SJCRH30 (cell line): Measurements from ENCODE around the gene SF3B4. TPM values are rescaled to one million over a fixed set of nuclear protein-coding genes. Genes with fewer than 3 reads are reported as not detected.
A peak's percentile ranks its signal among the peaks of the same experiment; 100 is the strongest.
"Not testable (repeated sequence)": the region's sequence is repeated elsewhere in the genome, so short reads cannot be mapped to it uniquely, and the experiment has no call there.

Experiments used
- DNase-seq, 2 experiments: peaks; one replicate each; pipeline ENCODE4 v3.0.0-alpha.2; 2015 to 2020
- H3K27ac ChIP-seq: fragments of 250-450 bp; sonication (Bioruptor Pico); 2 replicates; pipeline ENCODE4 v1.5.1; 2020; ENCODE audit warnings: mild to moderate bottlenecking, moderate library complexity
- H3K27me3 ChIP-seq: fragments of 250-450 bp; sonication (Bioruptor Pico); 2 replicates; pipeline ENCODE4 v1.5.1; 2020; ENCODE audit warnings: mild to moderate bottlenecking, moderate library complexity
- H3K36me3 ChIP-seq: fragments of 250-450 bp; sonication (Bioruptor Pico); 2 replicates; pipeline ENCODE4 v1.5.1; 2020; ENCODE audit warnings: mild to moderate bottlenecking, moderate library complexity
- H3K4me1 ChIP-seq: fragments of 250-450 bp; sonication (Bioruptor Pico); 2 replicates; pipeline ENCODE4 v1.5.1; 2020; ENCODE audit warnings: mild to moderate bottlenecking, moderate library complexity
- H3K4me3 ChIP-seq: fragments of 250-450 bp; sonication (Bioruptor Pico); 2 replicates; pipeline ENCODE4 v1.5.1; 2020; ENCODE audit warnings: mild to moderate bottlenecking, moderate library complexity
- H3K9me3 ChIP-seq: fragments of 250-450 bp; sonication (Bioruptor Pico); replicated peaks from 2 replicates; pipeline ENCODE4 v1.5.1; 2020; ENCODE audit warnings: mild to moderate bottlenecking, moderate library complexity
- total RNA-seq: library from RNA; depleted of rRNA; stranded (reverse); fragments of >200 nt; shearing (Covaris generic); gene quantifications from 2 replicates; pipeline ENCODE4 v1.2.3, GENCODE V29; 2014

Gene SF3B4
- total RNA-seq, 1 experiment from 2014 or later = 32.6 TPM

- Histone ChIP-seq H3K27ac (no peak overlapping the region), H3K36me3 (no peaks in the 10 kb centered on the region), H3K4me3 (no peak overlapping the region), H3K4me1 (peaks cover 20% of the 10 kb centered on the region), H3K9me3 (no peaks in the 10 kb centered on the region), H3K27me3 (no peaks in the 10 kb centered on the region)
- no peak for DNase-seq
These were observed 12.8 kb upstream of the SF3B4 start for GRCh38 chr1:149940427-149940826.

GRCh38 chr1:149938668-149939003 is 11.0 kb upstream of the SF3B4 start:
- H3K27me3 ChIP-seq, DNase-seq, H3K27ac ChIP-seq, H3K9me3 ChIP-seq, H3K36me3 ChIP-seq: not testable (repeated sequence)
- Histone ChIP-seq H3K4me1 (peaks cover 20% of the 10 kb centered on the region), H3K4me3 (peak overlapping the region; percentile 29)

- Histone ChIP-seq H3K4me1 (peaks cover 20% of the 10 kb centered on the region), H3K36me3 (no peaks in the 10 kb centered on the region), H3K9me3 (no peaks in the 10 kb centered on the region), H3K4me3 (no peak overlapping the region), H3K27ac (no peak overlapping the region), H3K27me3 (no peaks in the 10 kb centered on the region)
- DNase-seq = no peak
These were observed 10.2 kb upstream of the SF3B4 start for GRCh38 chr1:149937759-149938158.

GRCh38 chr1:149936992-149937705 is 9.5 kb upstream of the SF3B4 start:
- H3K4me1 ChIP-seq = peaks cover 20% of the 10 kb centered on the region
- H3K36me3 ChIP-seq = no peaks in the 10 kb centered on the region
- H3K27me3 ChIP-seq = no peaks in the 10 kb centered on the region
- peak overlapping the region; percentile 61 for H3K4me3 ChIP-seq
- peak in 1 of 2 experiments; percentile 30 for DNase-seq
- no peaks in the 10 kb centered on the region for H3K9me3 ChIP-seq
- H3K27ac ChIP-seq = peak overlapping the region; percentile 18; the same call in 1 of the 2 replicates

- peak within 1 kb of the TSS; percentile 61 for H3K4me3 ChIP-seq
- H3K27ac ChIP-seq = peak within 1 kb of the TSS; percentile 18; the same call in 1 of the 2 replicates
- peak; percentile 24 to 54 for DNase-seq
- H3K9me3 ChIP-seq = no peaks in the 10 kb centered on the region
- H3K36me3 ChIP-seq = no peaks in the 10 kb centered on the region
- peaks cover 20% of the 10 kb centered on the region for H3K4me1 ChIP-seq
- H3K27me3 ChIP-seq = no peaks in the 10 kb centered on the region
These were observed 8.8 kb upstream of the SF3B4 start, which contains the start of gene MTMR11 for GRCh38 chr1:149936170-149936991. MTMR11 (minus strand) TSS chr1:149936879; CDS start chr1:149936647, 232 bp downstream.

GRCh38 chr1:149934356-149934755 is 6.8 kb upstream of the SF3B4 start:
- DNase-seq = no peak
- H3K4me1 ChIP-seq = peaks cover 16% of the 10 kb centered on the region
- no peak overlapping the region for H3K4me3 ChIP-seq
- H3K27ac ChIP-seq = no peak overlapping the region
- H3K9me3 ChIP-seq = no peaks in the 10 kb centered on the region
- H3K27me3 ChIP-seq = no peaks in the 10 kb centered on the region
- no peaks in the 10 kb centered on the region for H3K36me3 ChIP-seq

- no peaks in the 10 kb centered on the region for H3K36me3 ChIP-seq
- H3K27me3 ChIP-seq = no peaks in the 10 kb centered on the region
- H3K4me1 ChIP-seq = peaks cover 18% of the 10 kb centered on the region; the same call in 1 of the 2 replicates
- no peak for DNase-seq
- no peak overlapping the region for H3K27ac ChIP-seq
- no peaks in the 10 kb centered on the region for H3K9me3 ChIP-seq
- H3K4me3 ChIP-seq = no peak overlapping the region
These were observed 5.6 kb upstream of the SF3B4 start for GRCh38 chr1:149933208-149933607.

GRCh38 chr1:149932474-149932873 is 4.9 kb upstream of the SF3B4 start:
- DNase-seq = no peak
- no peaks in the 10 kb centered on the region for H3K36me3 ChIP-seq

GRCh38 chr1:149931212-149931790 is 3.7 kb upstream of the SF3B4 start:
- Histone ChIP-seq H3K27ac (no peak overlapping the region), H3K4me1 (peaks cover 11% of the 10 kb centered on the region; the same call in 1 of the 2 replicates), H3K9me3 (no peaks in the 10 kb centered on the region), H3K36me3 (peaks cover 6% of the 10 kb centered on the region), H3K4me3 (no peak overlapping the region), H3K27me3 (no peaks in the 10 kb centered on the region)
- DNase-seq = no peak

More at GRCh38 chr1:149932474-149932873, 4.9 kb upstream of the SF3B4 start:
- Histone ChIP-seq H3K27me3 (no peaks in the 10 kb centered on the region), H3K4me1 (peaks cover 12% of the 10 kb centered on the region; the same call in 1 of the 2 replicates), H3K27ac (no peak overlapping the region), H3K4me3 (no peak overlapping the region), H3K9me3 (no peaks in the 10 kb centered on the region)

- H3K4me3 ChIP-seq = no peak overlapping the region
- no peaks in the 10 kb centered on the region for H3K9me3 ChIP-seq
- H3K4me1 ChIP-seq = peaks cover 10% of the 10 kb centered on the region; the same call in 1 of the 2 replicates
- H3K27me3 ChIP-seq = no peaks in the 10 kb centered on the region
- no peak for DNase-seq
- no peak overlapping the region for H3K27ac ChIP-seq
- peaks cover 20% of the 10 kb centered on the region for H3K36me3 ChIP-seq
These were observed 2.3 kb upstream of the SF3B4 start for GRCh38 chr1:149929856-149930255.

GRCh38 chr1:149928401-149928724 is 760 bp upstream of the SF3B4 start:
- H3K9me3 ChIP-seq = no peaks in the 10 kb centered on the region
- DNase-seq = no peak
- H3K4me3 ChIP-seq = peak overlapping the region; percentile 77
- peaks cover 35% of the 10 kb centered on the region for H3K36me3 ChIP-seq
- peaks cover 10% of the 10 kb centered on the region; the same call in 1 of the 2 replicates for H3K4me1 ChIP-seq
- peak overlapping the region; percentile 72 for H3K27ac ChIP-seq
- H3K27me3 ChIP-seq = no peaks in the 10 kb centered on the region

GRCh38 chr1:149927056-149927562 is 494 bp downstream of the SF3B4 start:
- Histone ChIP-seq H3K4me1 (peaks cover 10% of the 10 kb centered on the region; the same call in 1 of the 2 replicates), H3K4me3 (peak overlapping the region; percentile 77), H3K36me3 (peaks cover 46% of the 10 kb centered on the region), H3K9me3 (no peaks in the 10 kb centered on the region), H3K27me3 (no peaks in the 10 kb centered on the region), H3K27ac (peak overlapping the region; percentile 72)
- no peak for DNase-seq

GRCh38 chr1:149926296-149926695 is 1.3 kb downstream of the SF3B4 start:
- Histone ChIP-seq H3K36me3 (peaks cover 46% of the 10 kb centered on the region), H3K9me3 (no peaks in the 10 kb centered on the region), H3K4me1 (peaks cover 10% of the 10 kb centered on the region; the same call in 1 of the 2 replicates), H3K27ac (no peak overlapping the region), H3K27me3 (no peaks in the 10 kb centered on the region), H3K4me3 (peak overlapping the region; percentile 77)
- no peak for DNase-seq

- peaks cover 10% of the 10 kb centered on the region; the same call in 1 of the 2 replicates for H3K4me1 ChIP-seq
- H3K27ac ChIP-seq = no peak overlapping the region
- H3K4me3 ChIP-seq = no peak overlapping the region
- H3K27me3 ChIP-seq = no peaks in the 10 kb centered on the region
- H3K9me3 ChIP-seq = no peaks in the 10 kb centered on the region
- DNase-seq = no peak
- peaks cover 46% of the 10 kb centered on the region for H3K36me3 ChIP-seq
These were observed 1.9 kb downstream of the SF3B4 start for GRCh38 chr1:149925751-149926150.

- DNase-seq = no peak
- Histone ChIP-seq H3K27ac (no peak overlapping the region), H3K4me1 (peaks cover 10% of the 10 kb centered on the region; the same call in 1 of the 2 replicates), H3K27me3 (no peaks in the 10 kb centered on the region), H3K4me3 (no peak overlapping the region), H3K36me3 (peaks cover 46% of the 10 kb centered on the region), H3K9me3 (no peaks in the 10 kb centered on the region)
These were observed 2.3 kb downstream of the SF3B4 start for GRCh38 chr1:149925345-149925744.
